ENCODE measurements around the gene THAP9. TPM values are rescaled to one million over a fixed set of nuclear protein-coding genes. Genes with fewer than 3 reads are reported as not detected.
"Not testable (repeated sequence)": the region's sequence is repeated elsewhere in the genome, so short reads cannot be mapped to it uniquely, and the experiment has no call there.

The THAP9 gene
- total RNA-seq, 1 experiment from 2014 or later = 3.2 TPM

DNA sequence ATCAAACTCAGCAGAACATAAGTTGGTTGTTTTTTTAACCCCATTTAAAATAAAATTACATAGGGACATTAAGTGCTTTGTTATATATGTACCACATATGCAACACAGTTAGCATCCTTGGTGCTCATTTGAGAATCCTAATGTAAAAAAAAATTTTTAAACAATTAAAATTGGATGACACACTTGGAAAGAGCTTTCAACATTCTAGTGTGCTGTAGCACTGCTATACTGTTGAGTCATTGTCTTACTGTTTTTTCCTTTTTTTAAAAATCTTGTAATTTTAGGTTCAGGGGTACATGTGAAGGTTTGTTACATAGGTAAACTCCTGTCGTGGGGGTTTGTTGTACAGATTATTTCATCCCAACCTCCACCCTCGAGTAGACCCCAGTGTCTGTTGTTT is 12.8 kb downstream of the THAP9 start:
- Histone ChIP-seq H3K27me3 (ENCODE audit: low read length) (no peaks in the 10 kb centered on the region), H3K9ac (ENCODE audit: low read length) (no peak overlapping the region), H2AFZ (ENCODE audit: low read length) (no peak overlapping the region), H3K9me3 (ENCODE audit: low read length) (no peaks in the 10 kb centered on the region), H3K79me2 (ENCODE audit: low read length) (no peaks in the 10 kb centered on the region), H3K27ac (ENCODE audit: low read length) (no peak overlapping the region), H3K9me2 (replicated peaks; ENCODE audit: low read length) (no peaks in the 10 kb centered on the region), H3K4me2 (ENCODE audit: low read length) (no peak overlapping the region), H3F3A (ENCODE audit: low read length, unreplicated experiment) (no peaks in the 10 kb centered on the region), H3K36me3 (ENCODE audit: low read depth, low read length) (no peaks in the 10 kb centered on the region), H3K4me3 (ENCODE audit: low read length) (no peak overlapping the region), H3K4me1 (ENCODE audit: insufficient read depth, low read length) (no peaks in the 10 kb centered on the region), H4K20me1 (ENCODE audit: low read length) (no peaks in the 10 kb centered on the region)
- BruUV-seq (replicated peaks) = no TSS peak
- intact Hi-C loops (cut with micrococcal nuclease) = no loop called here
- TF ChIP-seq, protein P1, sequence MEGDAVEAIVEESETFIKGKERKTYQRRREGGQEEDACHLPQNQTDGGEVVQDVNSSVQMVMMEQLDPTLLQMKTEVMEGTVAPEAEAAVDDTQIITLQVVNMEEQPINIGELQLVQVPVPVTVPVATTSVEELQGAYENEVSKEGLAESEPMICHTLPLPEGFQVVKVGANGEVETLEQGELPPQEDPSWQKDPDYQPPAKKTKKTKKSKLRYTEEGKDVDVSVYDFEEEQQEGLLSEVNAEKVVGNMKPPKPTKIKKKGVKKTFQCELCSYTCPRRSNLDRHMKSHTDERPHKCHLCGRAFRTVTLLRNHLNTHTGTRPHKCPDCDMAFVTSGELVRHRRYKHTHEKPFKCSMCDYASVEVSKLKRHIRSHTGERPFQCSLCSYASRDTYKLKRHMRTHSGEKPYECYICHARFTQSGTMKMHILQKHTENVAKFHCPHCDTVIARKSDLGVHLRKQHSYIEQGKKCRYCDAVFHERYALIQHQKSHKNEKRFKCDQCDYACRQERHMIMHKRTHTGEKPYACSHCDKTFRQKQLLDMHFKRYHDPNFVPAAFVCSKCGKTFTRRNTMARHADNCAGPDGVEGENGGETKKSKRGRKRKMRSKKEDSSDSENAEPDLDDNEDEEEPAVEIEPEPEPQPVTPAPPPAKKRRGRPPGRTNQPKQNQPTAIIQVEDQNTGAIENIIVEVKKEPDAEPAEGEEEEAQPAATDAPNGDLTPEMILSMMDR (conservative IDR thresholded peaks at IDR 0.05; ENCODE audit: low read depth, low read length) = no peak
- TF ChIP-seq EZH2 (IDR thresholded peaks at IDR 0.05; ENCODE audit: low read length, unreplicated experiment) = no peak
- no peak for TF ChIP-seq EZH2phosphoT487 (IDR thresholded peaks at IDR 0.05; ENCODE audit: borderline replicate concordance, low read length)
- CTCF ChIA-PET = no interaction called here
- POLR2A ChIA-PET (ENCODE audit: unreplicated experiment) = no interaction called here
- ATAC-seq (no peak), DNase-seq (no peak)

DNA sequence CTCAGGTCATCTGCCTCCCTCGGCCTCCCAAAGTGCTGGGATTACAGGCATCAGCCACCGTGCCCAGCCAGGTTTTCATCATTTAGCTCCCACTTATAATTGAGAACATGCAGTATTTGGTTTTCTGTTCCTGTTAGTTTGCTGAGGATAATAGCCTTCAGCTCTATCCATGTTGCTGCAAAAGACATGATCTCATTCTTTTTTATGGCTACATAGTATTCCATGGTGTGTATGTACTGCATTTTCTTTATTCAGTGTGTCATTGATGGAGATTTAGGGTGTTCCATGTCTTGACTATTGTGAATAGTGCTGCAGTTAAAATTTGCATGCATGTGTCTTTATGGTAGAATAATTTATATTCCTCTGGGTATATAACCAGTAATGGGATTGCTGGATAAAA is 13.4 kb downstream of the THAP9 start:
- H3K4me3 ChIP-seq (ENCODE audit: low read length); DNase-seq; H2AFZ ChIP-seq (ENCODE audit: low read length); H3K27me3 ChIP-seq (ENCODE audit: low read length); intact Hi-C loops (cut with micrococcal nuclease); H3K4me2 ChIP-seq (ENCODE audit: low read length); H3F3A ChIP-seq (ENCODE audit: low read length, unreplicated experiment); POLR2A ChIA-PET (ENCODE audit: unreplicated experiment); H3K4me1 ChIP-seq (ENCODE audit: insufficient read depth, low read length); H3K9me3 ChIP-seq (ENCODE audit: low read length); H3K36me3 ChIP-seq (ENCODE audit: low read depth, low read length); BruUV-seq (replicated peaks); H3K27ac ChIP-seq (ENCODE audit: low read length); ATAC-seq; H4K20me1 ChIP-seq (ENCODE audit: low read length); H3K9ac ChIP-seq (ENCODE audit: low read length); CTCF ChIA-PET; H3K79me2 ChIP-seq (ENCODE audit: low read length); H3K9me2 ChIP-seq (replicated peaks; ENCODE audit: low read length): not testable (repeated sequence)

DNA sequence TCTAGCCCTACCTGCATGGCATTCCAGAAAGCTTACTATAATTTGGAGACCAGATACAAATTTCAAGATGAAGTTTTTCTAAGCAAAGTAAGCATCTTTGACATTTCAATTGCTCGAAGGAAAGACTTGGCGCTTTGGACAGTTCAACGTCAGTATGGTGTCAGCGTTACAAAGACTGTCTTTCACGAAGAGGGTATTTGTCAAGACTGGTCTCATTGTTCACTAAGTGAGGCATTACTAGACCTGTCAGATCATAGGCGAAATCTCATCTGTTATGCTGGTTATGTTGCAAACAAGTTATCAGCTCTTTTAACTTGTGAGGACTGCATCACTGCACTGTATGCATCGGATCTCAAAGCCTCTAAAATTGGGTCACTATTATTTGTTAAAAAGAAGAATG is 17.6 kb downstream of the THAP9 start:
- intact Hi-C loops (cut with micrococcal nuclease) = no loop called here
- CTCF ChIA-PET = no interaction called here
- no peak for TF ChIP-seq EZH2 (IDR thresholded peaks at IDR 0.05; ENCODE audit: low read length, unreplicated experiment)
- no peak for TF ChIP-seq EZH2phosphoT487 (IDR thresholded peaks at IDR 0.05; ENCODE audit: borderline replicate concordance, low read length)
- TF ChIP-seq, protein P1 (conservative IDR thresholded peaks at IDR 0.05; ENCODE audit: low read depth, low read length) = no peak
- no peaks in the 10 kb centered on the region for H3K9me2 ChIP-seq (replicated peaks; ENCODE audit: low read length)
- no peak overlapping the region for H3K4me2 ChIP-seq (ENCODE audit: low read length)
- H4K20me1 ChIP-seq (ENCODE audit: low read length) = no peaks in the 10 kb centered on the region
- no peak for ATAC-seq
- no peak overlapping the region for H3K9ac ChIP-seq (ENCODE audit: low read length)
- no peak overlapping the region for H3K27ac ChIP-seq (ENCODE audit: low read length)
- BruUV-seq (replicated peaks) = no TSS peak
- no peaks in the 10 kb centered on the region for H3F3A ChIP-seq (ENCODE audit: low read length, unreplicated experiment)
- no peaks in the 10 kb centered on the region for H3K4me1 ChIP-seq (ENCODE audit: insufficient read depth, low read length)
- no peaks in the 10 kb centered on the region for H3K36me3 ChIP-seq (ENCODE audit: low read depth, low read length)
- H2AFZ ChIP-seq (ENCODE audit: low read length) = no peak overlapping the region
- no peaks in the 10 kb centered on the region for H3K27me3 ChIP-seq (ENCODE audit: low read length)
- no peaks in the 10 kb centered on the region for H3K9me3 ChIP-seq (ENCODE audit: low read length)
- POLR2A ChIA-PET (ENCODE audit: unreplicated experiment) = no interaction called here
- H3K4me3 ChIP-seq (ENCODE audit: low read length) = no peak overlapping the region
- no peak for DNase-seq
- H3K79me2 ChIP-seq (ENCODE audit: low read length) = no peaks in the 10 kb centered on the region

Measured in PC-3 (cell line).